GM18907 (cell line): Measurements from ENCODE around the gene ATP7A.
A peak's percentile ranks its signal among the peaks of the same experiment; 100 is the strongest.
"Not testable (repeated sequence)": the region's sequence is repeated elsewhere in the genome, so short reads cannot be mapped to it uniquely, and the experiment has no call there.

Experiments used
- ATAC-seq: cut with Tn5 transposase; IDR thresholded peaks from one replicate; pipeline ENCODE4 v1.9.1; 2021; ENCODE audit warnings: mild to moderate bottlenecking, moderate library complexity; ENCODE audit not compliant: unreplicated experiment

Gene ATP7A

DNA sequence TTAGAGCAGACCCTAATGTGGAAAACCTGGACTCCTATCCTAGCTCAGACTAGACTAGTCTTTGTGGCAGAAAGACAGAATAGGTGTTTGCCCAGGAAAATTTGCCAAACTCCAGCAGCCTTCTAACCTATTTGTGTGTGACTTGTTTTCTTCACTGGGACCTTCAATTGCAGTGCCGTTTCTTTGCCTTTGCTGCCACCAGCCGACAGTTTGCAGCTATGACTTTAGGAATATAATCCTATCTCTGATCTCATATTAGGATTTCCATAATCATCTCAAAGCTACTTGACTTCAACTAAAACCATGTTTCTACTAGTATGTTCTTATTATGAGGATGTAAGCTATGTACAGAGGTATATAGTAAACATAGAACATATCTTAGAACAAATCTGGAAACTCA is 119.2 kb downstream of the ATP7A start:
- ATAC-seq: no peak

DNA sequence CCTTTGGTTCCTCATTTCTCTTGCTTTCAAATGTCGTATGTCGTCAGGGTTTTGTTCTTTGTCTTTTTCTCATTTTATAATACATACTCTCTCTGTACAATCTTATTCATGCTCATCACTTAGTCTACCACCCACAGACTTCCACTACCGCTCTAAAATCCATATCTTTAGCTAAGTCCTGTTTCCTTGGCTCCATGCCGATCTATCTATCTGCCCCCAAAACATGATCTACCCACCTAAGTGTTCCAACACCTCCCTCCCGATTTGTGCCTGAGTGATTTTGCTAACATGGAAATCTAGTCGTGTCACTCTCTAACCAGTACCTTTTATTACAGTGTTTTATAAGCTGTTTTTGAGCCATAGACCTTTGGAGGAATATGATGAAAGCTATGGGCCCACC is 124.6 kb downstream of the ATP7A start:
- no peak for ATAC-seq

DNA sequence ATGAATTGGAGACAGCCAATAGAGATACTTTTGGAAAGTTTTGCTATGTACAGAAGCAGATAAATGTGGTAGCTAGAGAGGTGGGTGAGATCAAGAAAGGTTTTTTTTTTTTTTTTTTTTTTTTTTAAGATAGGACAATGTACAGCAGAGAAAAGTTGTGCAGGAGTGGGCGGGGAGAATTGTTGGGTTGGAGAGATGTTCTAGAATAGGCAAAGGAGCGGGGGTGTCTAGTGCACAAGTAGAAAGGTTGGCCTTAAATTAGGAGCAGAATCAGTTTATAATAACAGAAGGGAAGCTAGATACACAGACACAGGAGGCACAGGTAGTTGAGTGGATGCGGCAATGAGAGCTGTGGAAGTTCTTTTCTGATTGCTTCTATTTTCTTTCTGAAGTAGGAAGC is 127.4 kb downstream of the ATP7A start:
- ATAC-seq: no peak

DNA sequence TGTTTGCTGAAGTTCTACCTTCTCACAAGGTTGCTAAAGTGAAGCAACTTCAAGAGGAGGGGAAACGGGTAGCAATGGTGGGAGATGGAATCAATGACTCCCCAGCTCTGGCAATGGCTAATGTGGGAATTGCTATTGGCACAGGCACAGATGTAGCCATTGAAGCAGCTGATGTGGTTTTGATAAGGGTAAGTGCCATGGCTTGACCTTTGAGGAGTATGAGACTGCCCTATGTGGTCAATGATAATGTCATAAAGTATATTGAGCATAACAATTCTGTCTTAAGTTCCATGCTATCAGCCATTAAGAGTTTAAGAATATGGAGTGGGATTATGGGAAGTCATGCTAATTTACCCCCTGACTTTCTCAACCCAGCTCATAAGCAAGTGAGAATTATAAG is 132.1 kb downstream of the ATP7A start:
- no peak for ATAC-seq

DNA sequence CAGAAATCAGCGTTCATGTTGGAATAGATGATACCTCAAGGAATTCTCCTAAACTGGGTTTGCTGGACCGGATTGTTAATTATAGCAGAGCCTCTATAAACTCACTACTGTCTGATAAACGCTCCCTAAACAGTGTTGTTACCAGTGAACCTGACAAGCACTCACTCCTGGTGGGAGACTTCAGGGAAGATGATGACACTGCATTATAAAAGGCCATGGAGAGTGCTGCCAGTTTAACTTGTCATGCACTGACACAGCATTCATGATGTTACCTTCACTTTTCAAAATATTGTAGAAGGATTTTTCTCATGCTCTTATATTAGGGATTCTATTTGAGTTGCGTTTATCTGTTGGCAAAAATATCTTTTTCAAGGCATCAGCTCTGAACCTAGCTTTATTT is 135.9 kb downstream of the ATP7A start:
- no peak for ATAC-seq

DNA sequence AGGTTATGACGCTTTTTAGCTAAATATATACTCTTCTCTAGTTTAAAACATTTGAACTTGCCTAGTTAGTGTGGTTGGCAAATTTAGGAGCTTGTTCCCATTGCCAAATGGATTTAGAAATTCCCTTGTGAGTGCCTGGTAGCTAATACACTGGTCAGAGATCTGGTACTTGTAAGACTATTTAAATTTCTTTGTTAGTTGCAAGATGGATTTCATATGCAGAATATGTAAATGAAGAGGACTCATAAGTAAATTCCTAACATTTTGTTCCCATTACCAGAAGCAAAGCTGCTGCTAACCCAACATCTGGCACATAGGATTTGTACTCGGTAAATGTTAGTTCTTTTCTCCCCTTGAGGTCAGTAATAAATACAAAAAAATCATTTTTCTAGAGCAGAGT is 137.6 kb downstream of the ATP7A start:
- ATAC-seq: no peak

DNA sequence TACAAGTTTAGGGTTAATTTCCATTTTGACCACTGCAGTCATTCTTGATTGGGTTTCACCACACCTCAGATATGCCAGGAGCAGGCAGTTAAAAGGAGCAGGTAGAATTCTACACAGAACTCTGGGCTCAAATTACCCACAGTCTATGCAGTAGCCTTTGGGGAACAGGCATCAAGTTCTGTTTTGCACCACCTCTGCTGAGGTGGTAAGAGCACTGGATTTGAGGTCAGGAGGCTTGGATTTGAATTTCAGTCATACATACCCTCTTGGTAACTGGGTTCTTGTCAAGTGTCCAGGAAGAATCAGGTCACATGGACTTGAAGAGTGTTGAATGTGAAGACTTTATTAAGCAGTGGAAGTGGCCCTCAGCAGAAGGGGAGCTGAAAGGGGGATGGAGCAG is 153.2 kb downstream of the ATP7A start:
- ATAC-seq: no peak

DNA sequence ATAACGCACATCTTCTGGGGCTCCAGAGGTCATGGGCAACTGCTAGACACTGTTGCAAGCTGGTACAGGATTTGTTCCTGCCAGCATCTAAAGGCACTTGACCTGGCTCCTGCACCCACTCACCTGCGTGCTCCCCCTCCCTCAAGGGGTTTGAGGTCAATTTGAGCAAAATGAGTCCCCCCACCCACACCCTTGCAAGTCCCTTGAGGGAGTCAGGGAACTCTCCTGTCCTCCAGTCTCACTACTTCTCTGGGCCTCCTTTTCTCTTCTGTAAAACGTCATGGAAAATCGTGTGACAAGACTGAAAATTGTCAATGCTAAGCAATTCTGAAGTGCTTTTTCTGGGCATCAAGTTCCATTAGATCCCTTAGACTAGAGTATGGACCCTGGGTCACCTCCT is 153.7 kb downstream of the ATP7A start:
- ATAC-seq: no peak

DNA sequence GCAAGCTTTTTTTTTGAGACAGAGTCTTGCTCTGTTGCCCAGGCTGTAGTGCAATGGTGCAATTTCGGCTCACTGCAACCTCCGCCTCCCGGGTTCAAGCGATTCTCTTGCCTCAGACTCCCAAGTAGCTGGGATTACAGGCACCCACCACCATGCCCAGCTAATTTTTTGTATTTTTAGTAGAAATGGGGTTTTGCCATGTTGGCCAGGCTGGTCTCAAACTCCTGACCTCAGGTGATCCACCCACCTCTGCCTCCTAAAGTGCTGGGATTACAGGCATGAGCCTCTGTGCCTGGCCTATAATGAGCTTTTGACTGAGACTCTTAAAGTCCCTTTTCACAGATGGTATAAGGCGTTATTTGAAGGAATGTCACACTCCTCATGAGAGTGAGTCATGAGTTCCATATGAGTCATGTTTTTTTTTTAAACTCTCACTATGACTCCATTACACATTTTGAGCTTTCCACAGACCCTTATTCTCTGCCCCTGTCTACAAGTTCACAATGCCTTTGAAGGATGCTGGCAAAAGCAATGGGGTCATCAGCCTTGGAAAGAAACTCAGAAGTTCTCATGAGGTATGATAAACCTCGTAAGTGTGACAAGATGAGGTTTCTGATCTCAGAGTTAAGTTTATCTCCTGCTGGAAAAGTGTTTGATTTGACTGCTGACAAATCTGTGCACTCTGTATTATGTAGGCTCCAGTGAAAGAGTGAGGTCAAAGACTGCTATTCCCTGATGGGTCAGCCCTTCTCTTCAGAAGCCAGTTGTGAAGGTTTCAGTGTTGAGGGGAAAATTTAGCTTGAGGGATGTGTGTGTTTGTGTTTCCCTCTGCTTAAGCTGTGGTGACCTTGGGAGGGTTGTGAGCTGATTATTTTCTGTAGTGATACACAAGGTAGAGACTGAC is 154.5 kb downstream of the ATP7A start:
- ATAC-seq: peak; percentile 90

DNA sequence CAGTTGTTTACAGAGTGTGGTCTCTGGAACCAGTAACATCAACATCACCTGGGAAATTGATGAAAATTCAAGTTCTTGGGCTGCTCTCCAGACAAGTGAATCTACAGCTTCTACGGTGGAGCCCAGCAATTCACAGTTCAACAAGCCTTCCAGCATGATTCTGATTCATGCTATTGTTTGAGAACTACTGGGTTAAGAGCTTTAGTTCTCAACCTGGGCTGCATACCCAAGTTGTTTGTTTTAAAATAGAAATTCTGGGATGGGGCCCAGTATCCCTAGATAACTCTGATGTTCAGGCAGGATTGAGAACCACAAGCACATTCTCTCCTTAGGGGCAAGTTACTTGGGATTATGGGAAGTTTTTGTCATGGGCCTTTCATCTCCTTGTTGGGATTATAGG is 155.6 kb downstream of the ATP7A start:
- no peak for ATAC-seq

DNA sequence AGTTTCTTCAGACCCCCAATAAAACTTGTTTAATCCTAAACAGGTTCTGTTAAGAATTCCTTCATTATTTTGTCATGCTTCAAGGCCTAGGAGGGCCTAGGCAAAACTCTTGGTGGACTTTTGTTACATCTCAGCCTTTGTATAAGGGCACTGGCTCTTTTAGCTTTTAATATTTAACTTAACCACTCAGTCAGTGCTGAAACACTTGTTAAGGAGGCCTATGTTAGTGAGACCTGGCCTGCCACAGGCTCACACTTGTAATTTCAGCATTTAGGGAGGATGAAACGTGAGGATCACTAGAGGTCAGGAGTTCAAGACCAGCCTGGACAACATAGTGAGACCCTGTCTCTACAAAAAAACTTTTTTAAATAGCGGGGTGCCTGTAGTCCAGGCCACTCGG is 160.8 kb downstream of the ATP7A start:
- ATAC-seq: no peak

DNA sequence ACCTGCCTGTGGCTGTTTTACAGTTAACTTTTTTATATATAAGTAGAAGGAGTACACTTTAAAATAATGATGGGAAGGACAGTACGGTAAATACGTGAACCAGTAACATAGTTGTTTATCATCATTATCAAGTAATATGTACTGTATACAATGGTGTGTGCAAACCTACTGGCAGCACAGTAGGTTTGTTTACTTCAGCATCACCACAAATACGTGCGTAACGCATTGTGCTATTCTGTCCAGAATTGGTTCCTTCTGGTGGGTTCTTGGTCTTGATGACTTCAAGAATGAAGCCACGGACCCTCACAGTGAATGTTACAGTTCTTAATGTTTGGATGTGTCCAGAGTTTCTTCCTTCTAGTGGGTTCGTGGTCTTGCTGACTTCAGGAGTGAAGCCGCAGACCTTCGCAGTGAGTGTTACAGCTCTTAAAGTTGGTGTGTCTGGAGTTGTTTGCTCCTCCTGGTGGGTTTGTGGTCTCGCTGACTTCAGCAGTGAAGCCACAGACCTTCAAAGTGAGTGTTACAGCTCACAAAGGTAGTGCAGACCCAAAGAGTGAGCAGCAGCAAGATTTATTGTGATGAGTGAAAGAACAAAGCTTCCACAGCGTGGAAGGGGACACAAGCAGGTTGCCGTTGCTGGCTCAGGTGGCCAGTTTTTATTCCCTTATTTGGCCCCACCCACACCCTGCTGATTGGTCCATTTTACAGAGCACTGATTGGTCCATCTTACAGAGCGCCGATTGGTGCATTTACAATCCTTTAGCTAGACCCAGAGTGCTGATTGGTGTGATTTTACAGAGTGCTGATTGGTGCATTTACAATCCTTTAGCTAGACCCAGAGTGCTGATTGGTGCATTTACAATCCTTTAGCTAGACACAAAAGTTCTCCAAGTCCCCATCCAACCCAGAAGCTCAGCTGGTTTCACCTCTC is 162.9 kb downstream of the ATP7A start:
- ATAC-seq: not testable (repeated sequence)

DNA sequence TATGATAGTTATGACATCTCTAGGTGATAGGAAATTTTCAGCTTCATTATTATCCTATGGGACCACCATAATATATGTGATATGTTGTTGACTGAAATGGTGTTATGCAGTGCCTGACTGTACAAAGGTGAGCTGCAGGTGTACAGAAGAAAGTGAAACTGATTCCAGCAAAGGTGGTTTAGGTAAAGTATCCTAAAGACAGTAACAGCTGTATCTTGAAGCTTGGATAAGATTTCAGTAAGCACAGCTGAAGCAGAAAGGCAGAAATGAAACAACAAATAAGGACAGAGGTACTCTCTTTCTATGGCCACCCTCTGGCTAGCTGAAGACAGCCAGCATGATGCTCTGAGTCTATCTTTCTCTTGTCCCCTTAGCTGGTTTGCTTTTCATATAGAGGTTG is 163.6 kb downstream of the ATP7A start:
- ATAC-seq: no peak

DNA sequence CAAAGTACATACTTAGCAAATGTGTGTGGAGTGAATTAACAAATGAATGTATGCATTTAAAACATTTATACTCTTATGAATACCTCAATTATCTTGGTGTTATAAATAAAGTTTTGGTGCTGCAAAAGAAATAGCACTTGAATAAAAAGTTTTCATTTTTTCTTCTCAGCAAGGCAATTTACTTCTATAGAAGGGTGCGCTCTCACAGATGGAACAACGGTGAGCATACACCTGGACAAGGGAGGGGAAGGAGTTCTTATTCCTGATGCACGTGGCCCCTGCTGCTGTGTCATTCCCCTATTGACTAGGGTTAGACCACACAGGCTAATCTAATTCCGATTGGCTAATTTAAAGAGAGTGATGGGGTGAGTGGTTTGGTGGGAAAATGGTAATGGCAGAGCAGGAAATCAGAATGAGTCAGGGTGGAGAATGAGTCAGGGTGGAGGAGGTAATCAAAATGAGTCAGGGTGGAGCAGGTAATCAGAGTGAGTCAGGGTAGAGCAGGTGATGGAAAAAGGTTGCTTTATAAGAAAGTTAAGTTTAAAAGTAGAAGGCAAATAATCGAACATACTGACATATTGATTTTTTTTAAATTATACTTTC is 165.4 kb downstream of the ATP7A start:
- ATAC-seq: no peak

DNA sequence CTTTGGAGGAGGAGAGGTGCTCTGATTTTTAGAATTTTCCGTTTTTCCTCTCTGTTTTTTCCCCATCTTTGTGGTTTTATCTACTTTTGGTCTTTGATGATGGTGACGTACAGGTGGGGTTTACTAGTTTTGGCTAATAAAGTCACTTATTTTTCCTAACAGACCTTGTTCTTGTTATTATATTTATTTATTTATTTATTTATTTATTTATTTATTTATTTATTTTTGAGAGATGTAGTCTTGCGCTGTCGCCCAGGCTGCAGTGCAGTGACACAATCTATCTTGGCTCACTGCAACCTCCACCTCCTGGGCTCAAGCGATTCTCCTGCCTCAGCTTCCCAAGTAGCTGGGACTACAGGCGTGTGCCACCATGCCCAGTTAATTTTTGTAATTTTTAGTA is 170.9 kb downstream of the ATP7A start:
- ATAC-seq: not testable (repeated sequence)

DNA sequence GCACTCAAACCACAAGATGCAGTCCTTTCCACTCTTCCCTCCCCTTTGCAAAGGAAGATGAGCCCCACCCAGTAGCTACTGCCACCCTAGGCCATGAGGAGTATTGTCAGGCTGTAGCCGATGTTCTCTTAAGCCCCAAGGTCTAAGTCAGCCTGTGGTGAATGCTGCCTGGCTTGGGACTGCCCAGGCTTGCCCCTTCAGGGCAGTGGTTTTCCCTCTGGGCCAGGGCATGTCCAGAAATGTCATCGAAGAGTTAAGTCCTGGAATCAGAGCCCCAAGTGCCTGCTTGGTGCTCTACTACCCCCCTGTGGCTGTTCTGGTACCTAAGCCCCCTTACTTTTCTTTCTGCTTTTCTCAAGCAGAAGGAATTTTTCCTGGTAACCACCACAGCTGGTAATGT is 181.8 kb downstream of the ATP7A start:
- ATAC-seq: peak; percentile 90

DNA sequence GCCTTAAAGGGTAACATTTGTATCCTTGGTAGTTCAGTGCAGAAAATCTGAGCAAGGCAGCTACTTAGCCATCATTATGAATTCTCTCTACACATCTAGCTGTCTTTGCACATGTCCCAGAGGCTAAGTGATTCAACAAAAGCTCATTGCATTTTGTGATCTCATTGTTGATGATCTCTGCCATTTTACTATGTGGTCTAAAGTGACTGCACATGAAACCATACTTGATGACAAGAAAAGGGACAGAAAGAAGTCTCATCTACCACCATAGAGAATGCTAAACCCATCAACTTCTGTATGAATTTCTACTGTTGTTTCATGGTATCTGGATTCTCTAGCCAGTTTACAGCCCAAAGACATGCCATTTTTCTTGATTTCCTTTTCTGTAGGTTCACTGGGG is 187.6 kb downstream of the ATP7A start:
- ATAC-seq: no peak
